ENCODE results near the gene WWOX. TPM values are rescaled to one million over a fixed set of nuclear protein-coding genes. Genes with fewer than 3 reads are reported as not detected.

WWOX gene
- polyA plus RNA-seq, 2 of the 4 experiments (the other 2 are of a cell fraction): 16.0 to 17.2 TPM

- TF ChIP-seq USF2 (IDR thresholded peaks at IDR 0.05): no peak
These were observed 23.4 kb downstream of the WWOX start (continued) for GRCh38 chr16:78122774-78123315.

- no peak for DNase-seq (ENCODE audit: low read depth in 1 of 2, low spot score in 1 of 2)
- Histone ChIP-seq H3K4me2 (no peak overlapping the region), H3K4me3 (no peak overlapping the region), H3K4me1 (no peaks in the 10 kb centered on the region), H3K27ac (no peak overlapping the region), H3K9me3 (no peaks in the 10 kb centered on the region)
- POLR2A ChIA-PET: no interaction called here
- TF ChIP-seq ZSCAN20 (CRISPR knock-in tag; IDR thresholded peaks at IDR 0.05) (no peak), KDM5A (IDR thresholded peaks at IDR 0.05) (no peak), CHD4 (IDR thresholded peaks at IDR 0.05; ENCODE audit: borderline replicate concordance) (no peak), GATA3 (IDR thresholded peaks at IDR 0.05; ENCODE audit: borderline replicate concordance) (no peak), EHMT2 (IDR thresholded peaks at IDR 0.05; ENCODE audit: low read depth) (no peak), TP53 (CRISPR knock-in tag; IDR thresholded peaks at IDR 0.05) (no peak), RAD21 (conservative IDR thresholded peaks at IDR 0.05 in 1 of 2, IDR thresholded peaks at IDR 0.05 in 1 of 2) (no peak)
- WGBS (ENCODE audit: missing lambda C conversion rate): 84% methylated on average over 14 of the region's 15 CpGs
- CTCF ChIA-PET: interaction anchor here (0.6 to 2.6 kb wide), 6 partner anchors 11 to 368 kb away, joined by 3 to 15 read pairs (median 4); no protein-coding TSS in a partner anchor
- ATAC-seq: no peak
- no peak for FAIRE-seq
These were observed 25.8 kb downstream of the WWOX start for GRCh38 chr16:78125112-78125844.

GRCh38 chr16:78126662-78127061, 27.2 kb downstream of the WWOX start:
- no peak overlapping the region for H3K4me3 ChIP-seq
- H3K27ac ChIP-seq: no peak overlapping the region
- H3K9me3 ChIP-seq: no peaks in the 10 kb centered on the region
- ChIA-PET CTCF (interaction anchor here (1.3 kb wide), 1 partner anchor 113 kb away, joined by 4 read pairs; no protein-coding TSS in a partner anchor), POLR2A (no interaction called here)
- no peaks in the 10 kb centered on the region for H3K4me1 ChIP-seq
- H3K4me2 ChIP-seq: no peak overlapping the region
- ATAC-seq: no peak
- no peak for DNase-seq (ENCODE audit: low read depth in 1 of 2, low spot score in 1 of 2)
- no peak for FAIRE-seq
- TF ChIP-seq POLR2AphosphoS2 (conservative IDR thresholded peaks at IDR 0.05; ENCODE audit: low read length) (no peak), RFX5 (IDR thresholded peaks at IDR 0.05) (no peak), ZNF302 (CRISPR knock-in tag; IDR thresholded peaks at IDR 0.05) (no peak), BHLHE40 (IDR thresholded peaks at IDR 0.05; ENCODE audit: low read depth, low read length) (no peak), CEBPB (IDR thresholded peaks at IDR 0.05) (no peak), SREBF2 (IDR thresholded peaks at IDR 0.05) (no peak), EP300 (IDR thresholded peaks at IDR 0.05) (no peak), NPAS2 (CRISPR knock-in tag; IDR thresholded peaks at IDR 0.05; ENCODE audit: borderline replicate concordance) (no peak), CBX2 (IDR thresholded peaks at IDR 0.05; ENCODE audit: borderline replicate concordance, low read depth) (no peak), RARB (CRISPR knock-in tag; IDR thresholded peaks at IDR 0.05) (no peak), JUN (IDR thresholded peaks at IDR 0.05) (no peak), MAZ (IDR thresholded peaks at IDR 0.05; ENCODE audit: borderline replicate concordance, low read depth, low read length) (no peak), POLR2A (IDR thresholded peaks at IDR 0.05; ENCODE audit: low read length) (no peak), HOXA7 (CRISPR knock-in tag; IDR thresholded peaks at IDR 0.05) (no peak), HEYL (CRISPR knock-in tag; IDR thresholded peaks at IDR 0.05) (no peak), FOSB (CRISPR knock-in tag; IDR thresholded peaks at IDR 0.05) (no peak), TP53 (CRISPR knock-in tag; IDR thresholded peaks at IDR 0.05) (no peak), EHF (CRISPR knock-in tag; IDR thresholded peaks at IDR 0.05) (no peak)
- WGBS (ENCODE audit: missing lambda C conversion rate): 88% methylated on average over 3 of the region's 3 CpGs
